22Rv1 (cell line): ENCODE data around the gene FZD10.

Source experiments
- CTCF ChIP-seq: fragments of 450-650 bp; IDR thresholded peaks from 2 replicates; pipeline ENCODE4 v1.5.1; 2017; ENCODE audit warnings: mild to moderate bottlenecking
- ZFX ChIP-seq: fragments of 450-650 bp; IDR thresholded peaks from 2 replicates; pipeline ENCODE4 v1.6.1; 2017; ENCODE audit warnings: antibody characterized with exemption, borderline replicate concordance

DNA sequence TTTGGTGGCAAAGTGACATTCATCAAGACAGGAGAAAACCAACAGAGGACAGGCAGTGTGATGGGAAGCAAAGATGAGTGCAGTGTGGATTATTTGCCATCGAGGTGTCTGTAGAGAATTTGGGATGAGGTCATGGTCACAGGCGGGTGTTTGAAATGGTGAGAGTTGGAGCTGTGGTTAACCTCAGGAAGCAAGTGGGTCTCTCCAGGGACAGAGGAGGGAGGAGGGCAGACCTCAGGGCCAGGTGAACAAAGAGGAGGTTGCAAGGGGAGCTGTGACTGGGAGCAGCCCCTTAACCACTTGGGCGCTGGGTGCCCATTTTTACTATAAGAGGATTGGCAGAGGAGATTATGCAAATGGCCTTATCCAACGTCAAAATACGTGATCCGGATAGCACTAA, 7.0 kb downstream of the FZD10 start:
- TF ChIP-seq CTCF (no peak), ZFX (no peak)
